ENCODE data around the gene ICE1.
"Not testable (repeated sequence)": the region's sequence is repeated elsewhere in the genome, so short reads cannot be mapped to it uniquely, and the experiment has no call there.

The ICE1 gene

DNA sequence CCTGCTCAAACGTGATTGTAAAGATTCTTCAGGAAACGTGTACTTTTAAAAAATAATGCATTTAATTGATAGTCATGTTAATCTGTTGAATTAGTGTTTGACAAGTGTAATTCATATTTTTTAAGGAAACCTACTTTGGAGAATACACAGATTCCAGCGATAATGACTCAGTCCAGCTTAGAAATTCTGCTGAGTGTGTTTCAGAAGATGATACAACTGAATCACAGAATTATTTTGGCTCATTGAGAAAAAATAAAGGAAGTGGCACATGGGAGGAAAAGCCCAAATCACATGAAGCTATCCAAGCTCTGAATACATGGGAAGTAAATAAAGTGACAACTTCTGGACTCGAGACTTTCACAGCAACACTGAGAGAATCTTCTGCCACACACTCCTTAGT lies 37.8 kb downstream of the ICE1 start:
- Histone ChIP-seq H3K9ac (ENCODE audit: low read length) (no peak overlapping the region), H3K27me3 (replicated peaks; ENCODE audit: control insufficient read depth, insufficient read depth, low read length) (no peaks in the 10 kb centered on the region), H3K4me3 (ENCODE audit: low read length) (no peak overlapping the region), H3K4me1 (ENCODE audit: control insufficient read depth, insufficient read depth, low read length) (no peaks in the 10 kb centered on the region), H3K36me3 (ENCODE audit: control insufficient read depth, insufficient read depth, low read length, severe bottlenecking) (peaks cover 94% of the 10 kb centered on the region), H3K9me3 (ENCODE audit: control insufficient read depth, low read length) (no peaks in the 10 kb centered on the region)
- DNase-seq (ENCODE audit: low read depth) = no peak

DNA sequence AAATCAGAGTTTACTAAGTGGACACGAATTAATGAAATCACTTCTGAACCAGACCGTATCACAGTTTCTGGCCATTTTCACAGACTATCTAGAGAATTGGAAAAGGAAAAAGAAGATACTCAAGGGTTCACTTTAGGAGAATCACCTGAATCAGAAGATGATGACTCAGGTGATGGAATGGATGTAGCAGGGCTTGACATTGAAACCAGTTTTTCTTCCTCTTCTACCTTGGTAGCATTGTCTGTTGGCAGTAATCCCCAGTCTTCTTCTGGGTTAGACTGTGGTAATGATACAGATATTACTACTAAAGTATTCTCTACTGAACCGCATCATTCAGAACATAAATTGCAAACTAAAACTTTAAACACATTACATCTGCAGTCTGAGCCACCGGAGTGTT lies 38.5 kb downstream of the ICE1 start:
- H3K27me3 ChIP-seq (replicated peaks; ENCODE audit: control insufficient read depth, insufficient read depth, low read length) = no peaks in the 10 kb centered on the region

DNA sequence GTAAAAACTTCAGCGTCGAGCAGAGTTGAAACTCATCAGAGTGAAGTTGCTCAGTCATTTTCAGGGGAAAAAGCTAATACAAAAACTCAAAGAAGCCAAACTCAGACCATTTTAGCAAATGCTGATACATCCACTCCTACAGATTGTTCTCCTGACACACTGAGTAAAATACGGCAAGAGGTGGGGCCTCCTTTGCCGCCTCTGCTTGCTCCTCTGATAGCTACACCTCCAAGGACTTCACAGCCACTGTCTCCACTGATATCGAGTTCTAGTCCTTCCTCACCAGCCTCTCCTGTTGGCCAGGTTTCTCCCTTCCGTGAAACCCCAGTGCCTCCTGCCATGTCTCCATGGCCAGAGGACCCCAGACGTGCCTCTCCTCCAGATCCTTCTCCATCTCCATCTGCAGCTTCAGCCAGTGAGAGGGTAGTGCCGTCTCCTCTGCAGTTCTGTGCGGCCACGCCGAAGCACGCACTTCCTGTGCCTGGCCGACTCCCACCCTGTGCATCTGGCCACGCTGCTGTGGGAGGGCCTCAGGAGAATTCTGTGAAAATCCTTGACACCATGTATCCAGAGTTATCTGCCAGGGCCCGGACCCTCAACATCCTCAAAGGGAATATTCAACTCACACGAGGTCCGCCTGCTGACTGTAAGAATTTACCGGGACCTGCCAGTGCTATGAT lies 41.7 kb downstream of the ICE1 start:
- peaks cover 82% of the 10 kb centered on the region for H3K36me3 ChIP-seq (ENCODE audit: control insufficient read depth, insufficient read depth, low read length, severe bottlenecking)
- DNase-seq (ENCODE audit: low read depth) = no peak
- no peaks in the 10 kb centered on the region for H3K27me3 ChIP-seq (replicated peaks; ENCODE audit: control insufficient read depth, insufficient read depth, low read length)
- H3K4me3 ChIP-seq (ENCODE audit: low read length) = no peak overlapping the region
- no peaks in the 10 kb centered on the region for H3K4me1 ChIP-seq (ENCODE audit: control insufficient read depth, insufficient read depth, low read length)
- H3K9me3 ChIP-seq (ENCODE audit: control insufficient read depth, low read length) = no peaks in the 10 kb centered on the region
- no peak overlapping the region for H3K9ac ChIP-seq (ENCODE audit: low read length)

More for the DNA sequence above, 38.5 kb downstream of the ICE1 start:
- no peak overlapping the region for H3K9ac ChIP-seq (ENCODE audit: low read length)
- peaks cover 89% of the 10 kb centered on the region for H3K36me3 ChIP-seq (ENCODE audit: control insufficient read depth, insufficient read depth, low read length, severe bottlenecking)
- no peaks in the 10 kb centered on the region for H3K4me1 ChIP-seq (ENCODE audit: control insufficient read depth, insufficient read depth, low read length)
- H3K9me3 ChIP-seq (ENCODE audit: control insufficient read depth, low read length) = no peaks in the 10 kb centered on the region
- no peak for DNase-seq (ENCODE audit: low read depth)
- H3K4me3 ChIP-seq (ENCODE audit: low read length) = no peak overlapping the region

DNA sequence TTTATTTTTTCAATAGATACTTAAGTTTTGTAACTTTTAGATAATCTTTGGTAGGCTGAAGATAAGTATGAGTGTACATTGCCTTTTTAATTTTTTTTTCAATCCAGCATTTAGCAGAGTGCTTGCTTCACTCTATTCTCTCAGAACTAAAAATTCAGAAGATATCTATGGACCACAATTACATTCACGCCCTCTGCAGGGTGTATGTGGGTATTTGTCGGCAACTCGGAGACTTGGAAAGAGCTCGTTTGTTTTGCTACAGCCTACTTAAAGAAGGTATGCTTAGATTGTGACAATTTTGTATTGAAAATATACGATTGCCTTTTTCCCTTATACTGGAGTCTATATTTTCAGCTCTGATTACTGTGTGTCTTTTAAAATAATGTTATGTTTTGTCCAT lies 43.8 kb downstream of the ICE1 start:
- H3K27me3 ChIP-seq (replicated peaks; ENCODE audit: control insufficient read depth, insufficient read depth, low read length) = no peaks in the 10 kb centered on the region
- peaks cover 68% of the 10 kb centered on the region for H3K36me3 ChIP-seq (ENCODE audit: control insufficient read depth, insufficient read depth, low read length, severe bottlenecking)
- no peaks in the 10 kb centered on the region for H3K9me3 ChIP-seq (ENCODE audit: control insufficient read depth, low read length)
- H3K4me3 ChIP-seq (ENCODE audit: low read length) = no peak overlapping the region
- no peak for DNase-seq (ENCODE audit: low read depth)
- no peak overlapping the region for H3K9ac ChIP-seq (ENCODE audit: low read length)
- H3K4me1 ChIP-seq (ENCODE audit: control insufficient read depth, insufficient read depth, low read length) = no peaks in the 10 kb centered on the region

DNA sequence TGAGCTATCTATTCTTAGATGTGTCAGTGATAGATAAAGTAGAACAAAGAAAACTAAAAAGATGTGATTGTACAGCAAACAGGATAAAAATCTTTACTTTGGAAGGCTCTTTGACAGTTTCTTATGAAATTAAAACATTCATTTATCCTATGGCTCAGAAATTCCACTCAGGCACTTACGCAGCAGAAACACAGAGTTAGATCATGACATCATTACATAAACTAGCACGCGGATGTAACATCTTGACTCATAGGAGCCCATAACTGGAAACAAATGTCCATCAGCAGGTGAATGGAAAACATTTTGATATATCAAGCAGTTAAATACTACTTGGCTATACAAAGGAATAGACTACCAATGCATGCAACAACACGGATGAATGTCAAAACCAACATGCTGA lies 45.3 kb downstream of the ICE1 start:
- no peaks in the 10 kb centered on the region for H3K4me1 ChIP-seq (ENCODE audit: control insufficient read depth, insufficient read depth, low read length)
- peaks cover 52% of the 10 kb centered on the region for H3K36me3 ChIP-seq (ENCODE audit: control insufficient read depth, insufficient read depth, low read length, severe bottlenecking)
- H3K9ac ChIP-seq (ENCODE audit: low read length) = no peak overlapping the region
- no peaks in the 10 kb centered on the region for H3K9me3 ChIP-seq (ENCODE audit: control insufficient read depth, low read length)
- H3K27me3 ChIP-seq (replicated peaks; ENCODE audit: control insufficient read depth, insufficient read depth, low read length) = no peaks in the 10 kb centered on the region
- H3K4me3 ChIP-seq (ENCODE audit: low read length) = no peak overlapping the region
- DNase-seq (ENCODE audit: low read depth) = peak; percentile 2

DNA sequence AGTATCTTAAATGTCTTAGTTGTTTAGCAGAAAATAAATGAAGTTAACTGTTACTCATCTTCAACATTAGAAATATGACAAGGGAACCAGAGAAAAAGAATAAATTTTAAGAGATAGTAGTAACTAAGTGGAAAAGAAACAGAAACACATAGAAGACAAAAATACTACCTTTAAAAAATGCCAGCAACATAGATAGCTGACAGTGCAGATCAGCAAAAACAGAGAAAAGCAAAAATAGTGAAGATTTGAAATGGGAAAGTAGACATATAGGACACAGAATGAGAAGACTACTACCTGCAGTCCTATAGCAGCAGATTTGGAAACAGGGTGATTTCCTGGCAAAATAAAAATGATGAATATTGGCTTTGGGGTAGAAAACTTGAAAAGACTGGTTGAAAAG lies 48.5 kb downstream of the ICE1 start:
- Histone ChIP-seq H3K4me1 (ENCODE audit: control insufficient read depth, insufficient read depth, low read length) (peaks cover 5% of the 10 kb centered on the region), H3K27me3 (replicated peaks; ENCODE audit: control insufficient read depth, insufficient read depth, low read length) (no peaks in the 10 kb centered on the region), H3K9me3 (ENCODE audit: control insufficient read depth, low read length) (no peaks in the 10 kb centered on the region), H3K36me3 (ENCODE audit: control insufficient read depth, insufficient read depth, low read length, severe bottlenecking) (peaks cover 47% of the 10 kb centered on the region), H3K4me3 (ENCODE audit: low read length) (no peak overlapping the region), H3K9ac (ENCODE audit: low read length) (no peak overlapping the region)
- no peak for DNase-seq (ENCODE audit: low read depth)

DNA sequence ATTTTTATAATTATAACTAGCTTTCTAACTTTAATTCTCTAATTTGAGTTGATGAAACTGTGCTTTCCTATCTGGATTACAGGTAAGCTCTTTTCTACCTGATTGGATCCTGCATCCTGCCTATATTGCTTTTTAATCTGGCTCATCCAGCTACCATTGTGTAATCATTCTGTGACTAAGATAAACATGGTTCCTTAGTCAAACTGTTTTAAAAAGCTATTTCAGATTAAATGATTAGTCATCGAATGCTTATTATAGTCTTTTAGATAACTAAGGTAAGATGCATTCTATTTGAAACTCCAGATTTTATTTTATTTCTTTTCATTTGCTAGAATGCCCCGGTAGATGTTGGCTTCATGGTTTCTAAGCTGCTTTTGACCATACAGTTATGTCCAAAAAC lies 50.7 kb downstream of the ICE1 start:
- no peak overlapping the region for H3K9ac ChIP-seq (ENCODE audit: low read length)
- no peaks in the 10 kb centered on the region for H3K9me3 ChIP-seq (ENCODE audit: control insufficient read depth, low read length)
- no peak overlapping the region for H3K4me3 ChIP-seq (ENCODE audit: low read length)
- DNase-seq (ENCODE audit: low read depth) = peak; percentile 15
- H3K36me3 ChIP-seq (ENCODE audit: control insufficient read depth, insufficient read depth, low read length, severe bottlenecking) = peaks cover 43% of the 10 kb centered on the region
- H3K4me1 ChIP-seq (ENCODE audit: control insufficient read depth, insufficient read depth, low read length) = peaks cover 5% of the 10 kb centered on the region
- H3K27me3 ChIP-seq (replicated peaks; ENCODE audit: control insufficient read depth, insufficient read depth, low read length) = no peaks in the 10 kb centered on the region

DNA sequence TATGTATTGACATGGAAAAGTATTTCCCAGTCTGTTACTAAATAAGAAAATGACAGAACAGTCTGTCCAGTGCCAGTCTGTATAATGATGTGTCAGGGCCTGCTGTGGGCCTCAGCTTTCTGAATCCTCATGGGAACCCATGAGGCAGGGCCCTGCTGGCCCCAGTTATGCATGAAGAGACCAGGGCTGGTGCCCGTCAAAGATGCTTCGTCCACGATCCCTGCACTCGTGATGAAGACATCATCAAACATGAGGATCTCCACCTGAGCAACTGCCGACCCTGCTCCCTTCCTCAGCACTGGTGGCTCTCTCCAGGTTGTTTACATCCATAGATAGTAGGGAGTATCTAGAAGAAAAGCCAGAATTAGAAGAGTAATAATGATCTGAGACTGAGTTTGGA lies 52.5 kb downstream of the ICE1 start:
- peaks cover 45% of the 10 kb centered on the region for H3K36me3 ChIP-seq (ENCODE audit: control insufficient read depth, insufficient read depth, low read length, severe bottlenecking)
- no peaks in the 10 kb centered on the region for H3K9me3 ChIP-seq (ENCODE audit: control insufficient read depth, low read length)
- H3K9ac ChIP-seq (ENCODE audit: low read length) = no peak overlapping the region
- H3K4me3 ChIP-seq (ENCODE audit: low read length) = no peak overlapping the region
- no peaks in the 10 kb centered on the region for H3K27me3 ChIP-seq (replicated peaks; ENCODE audit: control insufficient read depth, insufficient read depth, low read length)
- no peak for DNase-seq (ENCODE audit: low read depth)
- peaks cover 5% of the 10 kb centered on the region for H3K4me1 ChIP-seq (ENCODE audit: control insufficient read depth, insufficient read depth, low read length)

DNA sequence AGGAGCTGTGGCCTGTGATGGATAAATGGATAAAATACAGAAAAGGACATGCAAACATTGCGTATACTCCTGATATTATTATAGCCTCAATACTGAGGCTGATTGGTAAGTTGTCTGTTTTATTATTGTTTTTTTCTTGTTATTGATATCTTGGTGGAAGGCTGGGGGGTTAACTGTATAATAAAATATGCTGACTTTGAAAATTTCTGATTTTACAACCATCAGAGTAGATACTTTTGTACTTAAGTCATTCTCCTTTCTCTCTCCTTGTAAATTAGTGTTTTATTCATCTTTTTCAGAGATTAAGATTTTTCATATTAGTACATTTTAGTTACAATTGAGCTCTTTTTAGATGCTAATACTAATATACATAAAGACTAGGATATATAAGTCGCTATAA lies 53.5 kb downstream of the ICE1 start:
- Histone ChIP-seq H3K9ac (ENCODE audit: low read length) (no peak overlapping the region), H3K36me3 (ENCODE audit: control insufficient read depth, insufficient read depth, low read length, severe bottlenecking) (peaks cover 42% of the 10 kb centered on the region), H3K4me3 (ENCODE audit: low read length) (no peak overlapping the region), H3K9me3 (ENCODE audit: control insufficient read depth, low read length) (no peaks in the 10 kb centered on the region), H3K27me3 (replicated peaks; ENCODE audit: control insufficient read depth, insufficient read depth, low read length) (no peaks in the 10 kb centered on the region), H3K4me1 (ENCODE audit: control insufficient read depth, insufficient read depth, low read length) (peaks cover 5% of the 10 kb centered on the region)
- no peak for DNase-seq (ENCODE audit: low read depth)

DNA sequence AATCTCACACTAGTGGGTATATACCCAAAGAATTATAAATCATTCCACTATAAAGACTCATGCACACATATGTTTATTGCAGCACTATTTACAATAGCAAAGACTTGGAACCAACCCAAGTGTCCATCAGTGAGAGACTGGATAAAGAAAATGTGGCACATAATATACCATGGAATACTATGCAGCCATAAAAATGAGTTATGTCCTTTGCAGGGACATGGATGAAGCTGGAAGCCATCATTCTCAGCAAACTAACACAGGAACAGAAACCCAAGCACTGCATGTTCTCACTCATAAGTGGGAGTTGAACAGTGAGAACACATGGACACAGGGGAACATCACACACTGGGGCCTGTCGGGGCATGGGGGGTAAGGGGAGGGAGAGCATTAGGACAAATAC lies 57.1 kb downstream of the ICE1 start:
- peaks cover 42% of the 10 kb centered on the region for H3K36me3 ChIP-seq (ENCODE audit: control insufficient read depth, insufficient read depth, low read length, severe bottlenecking)
- H3K27me3 ChIP-seq (replicated peaks; ENCODE audit: control insufficient read depth, insufficient read depth, low read length); H3K9me3 ChIP-seq (ENCODE audit: control insufficient read depth, low read length); H3K4me3 ChIP-seq (ENCODE audit: low read length); DNase-seq (ENCODE audit: low read depth); H3K9ac ChIP-seq (ENCODE audit: low read length); H3K4me1 ChIP-seq (ENCODE audit: control insufficient read depth, insufficient read depth, low read length): not testable (repeated sequence)

DNA sequence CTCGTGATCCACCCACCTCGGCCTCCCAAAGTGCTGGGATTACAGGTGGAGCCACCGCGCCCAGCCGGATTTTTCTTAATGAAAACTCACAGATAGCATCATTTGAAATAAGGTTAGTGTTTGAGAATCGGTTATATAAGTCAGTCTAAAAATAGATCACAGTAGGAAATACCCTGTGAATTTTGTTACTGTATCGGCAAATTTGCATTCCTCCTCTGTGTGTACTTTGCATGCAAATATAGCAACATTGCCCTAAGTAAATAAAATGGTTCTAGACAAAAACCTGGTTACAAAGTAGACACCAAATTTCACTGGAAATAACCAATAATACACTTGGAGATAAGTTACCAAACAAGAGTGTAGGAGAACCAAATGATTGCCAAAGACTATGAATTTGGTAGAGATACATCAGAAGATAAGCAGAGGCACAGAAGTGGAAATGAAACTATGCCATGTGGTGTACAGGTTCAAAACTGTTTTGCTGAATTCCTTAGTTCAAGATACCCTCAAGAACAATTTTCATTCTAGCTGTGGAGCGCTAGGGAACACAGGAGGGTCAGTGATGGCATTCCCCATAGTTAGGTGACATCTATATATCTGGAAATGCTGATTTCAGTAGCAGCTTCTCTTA lies 58.1 kb downstream of the ICE1 start:
- no peak overlapping the region for H3K4me3 ChIP-seq (ENCODE audit: low read length)

DNA sequence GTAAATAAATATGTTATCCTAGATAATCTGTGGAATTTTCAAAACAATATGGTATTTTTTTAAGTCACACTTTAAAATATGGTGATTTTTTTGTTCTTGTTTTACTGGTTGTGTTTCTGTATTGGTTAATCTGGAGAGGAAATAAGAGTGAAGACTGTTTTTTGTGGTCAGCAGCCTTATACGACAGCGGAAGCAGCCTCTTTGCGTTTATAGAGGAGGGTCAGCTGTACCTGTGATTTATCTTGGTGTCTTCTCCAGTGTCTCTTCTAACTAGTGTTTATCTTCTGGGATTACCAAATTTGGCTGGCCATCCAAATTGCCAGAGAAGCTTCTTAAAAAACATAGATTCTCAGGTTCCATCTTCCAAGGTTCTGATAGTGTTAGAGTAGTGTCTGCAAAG lies 58.7 kb downstream of the ICE1 start:
- DNase-seq (ENCODE audit: low read depth) = no peak
- no peak overlapping the region for H3K9ac ChIP-seq (ENCODE audit: low read length)
- H3K36me3 ChIP-seq (ENCODE audit: control insufficient read depth, insufficient read depth, low read length, severe bottlenecking) = peaks cover 31% of the 10 kb centered on the region

More for the DNA sequence above, 58.1 kb downstream of the ICE1 start:
- H3K27me3 ChIP-seq (replicated peaks; ENCODE audit: control insufficient read depth, insufficient read depth, low read length) = no peaks in the 10 kb centered on the region
- H3K4me1 ChIP-seq (ENCODE audit: control insufficient read depth, insufficient read depth, low read length) = peaks cover 7% of the 10 kb centered on the region
- H3K36me3 ChIP-seq (ENCODE audit: control insufficient read depth, insufficient read depth, low read length, severe bottlenecking) = peaks cover 32% of the 10 kb centered on the region
- H3K9ac ChIP-seq (ENCODE audit: low read length) = no peak overlapping the region
- no peaks in the 10 kb centered on the region for H3K9me3 ChIP-seq (ENCODE audit: control insufficient read depth, low read length)
- DNase-seq (ENCODE audit: low read depth) = no peak

More for the DNA sequence above, 58.7 kb downstream of the ICE1 start:
- peaks cover 7% of the 10 kb centered on the region for H3K4me1 ChIP-seq (ENCODE audit: control insufficient read depth, insufficient read depth, low read length)
- H3K27me3 ChIP-seq (replicated peaks; ENCODE audit: control insufficient read depth, insufficient read depth, low read length) = no peaks in the 10 kb centered on the region
- no peak overlapping the region for H3K4me3 ChIP-seq (ENCODE audit: low read length)
- no peaks in the 10 kb centered on the region for H3K9me3 ChIP-seq (ENCODE audit: control insufficient read depth, low read length)
